HG03097 (cell line): ENCODE results near the gene CPN2.

Experiments
- ATAC-seq: cut with Tn5 transposase; IDR thresholded peaks from one replicate; pipeline ENCODE4 v1.9.1; 2021; ENCODE audit not compliant: unreplicated experiment, low FRiP score

CPN2 gene

DNA sequence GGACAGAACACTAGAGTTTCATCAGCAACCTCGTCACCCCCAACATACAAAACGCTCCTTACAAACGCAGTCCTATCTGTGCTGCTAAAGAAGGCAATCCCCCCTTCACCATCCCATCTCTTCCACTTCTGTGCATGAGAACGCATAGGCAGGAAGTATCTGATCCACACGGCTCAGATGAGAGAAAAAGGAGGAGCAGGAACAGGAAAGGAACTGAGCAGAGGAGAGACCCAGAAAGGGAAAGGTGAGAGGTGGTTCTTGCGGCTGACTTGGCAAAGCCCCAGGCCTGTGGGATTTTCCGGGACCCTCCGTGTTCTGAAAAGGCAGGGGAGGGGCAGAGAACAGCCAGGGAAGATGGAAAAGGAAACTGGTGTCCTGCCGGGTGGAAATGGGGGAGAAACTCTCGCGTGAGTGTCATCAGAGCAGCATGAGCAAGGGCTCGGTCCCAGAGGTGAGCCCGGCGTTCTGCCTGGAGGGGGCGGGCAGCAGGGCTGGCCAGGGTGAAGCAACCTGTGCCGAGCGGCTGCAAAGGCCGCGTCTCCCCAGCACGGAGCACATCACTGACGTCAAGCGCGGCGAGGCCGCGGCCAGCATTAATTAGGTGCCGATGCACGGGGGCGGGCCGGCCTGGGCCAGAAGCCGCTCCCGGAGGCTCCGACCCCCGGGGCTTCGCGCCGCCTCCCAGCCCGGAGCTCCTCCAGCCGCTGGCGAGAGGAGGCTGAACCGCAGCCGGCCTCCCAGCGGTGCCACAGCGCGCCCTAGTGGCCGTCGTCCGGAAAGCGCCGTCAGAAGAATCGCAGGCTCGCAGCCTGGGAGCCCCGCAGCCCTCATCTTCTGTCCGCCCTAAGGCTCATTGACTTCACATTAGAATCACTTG is 35.8 kb downstream of the CPN2 start:
- ATAC-seq = peak; percentile 75

DNA sequence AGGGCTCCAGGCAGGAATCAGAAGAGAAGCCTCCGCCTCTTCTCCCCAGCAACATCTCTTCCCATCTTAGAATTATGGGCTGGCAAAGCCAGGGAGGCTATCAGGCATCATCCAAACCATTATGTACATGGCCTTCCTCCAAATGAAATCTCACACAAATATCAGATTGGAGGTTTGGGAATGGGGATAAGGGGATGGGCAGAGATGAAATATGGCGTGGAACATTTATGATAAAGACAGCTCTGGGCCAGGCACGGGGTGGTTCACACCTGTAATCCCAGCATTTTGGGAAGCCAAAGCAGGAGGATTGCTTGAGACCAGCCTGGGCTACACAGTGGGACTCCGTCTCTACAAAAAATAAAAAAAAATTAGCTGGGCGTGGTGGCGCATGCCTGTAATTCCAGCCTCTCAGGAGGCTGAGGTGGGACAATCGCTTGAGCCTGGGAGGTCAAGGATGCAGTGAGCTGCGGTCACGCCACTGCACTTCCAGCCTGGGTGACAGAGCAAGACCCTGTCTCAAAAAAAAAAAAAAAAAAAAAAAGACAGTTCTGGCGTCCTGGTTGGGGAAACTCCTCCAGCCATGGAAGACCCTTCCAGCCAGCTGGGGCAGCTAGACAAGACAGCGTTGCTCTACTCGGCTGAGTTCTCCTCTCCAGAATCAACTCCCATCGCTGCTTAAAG is 36.6 kb downstream of the CPN2 start:
- no peak for ATAC-seq

GRCh38 chr3:194313560-194314387 is 37.4 kb downstream of the CPN2 start:
- ATAC-seq = no peak

- no peak for ATAC-seq
Observed at GRCh38 chr3:194312743-194313281, 38.3 kb downstream of the CPN2 start.

GRCh38 chr3:194312186-194312742 is 38.9 kb downstream of the CPN2 start:
- no peak for ATAC-seq

DNA sequence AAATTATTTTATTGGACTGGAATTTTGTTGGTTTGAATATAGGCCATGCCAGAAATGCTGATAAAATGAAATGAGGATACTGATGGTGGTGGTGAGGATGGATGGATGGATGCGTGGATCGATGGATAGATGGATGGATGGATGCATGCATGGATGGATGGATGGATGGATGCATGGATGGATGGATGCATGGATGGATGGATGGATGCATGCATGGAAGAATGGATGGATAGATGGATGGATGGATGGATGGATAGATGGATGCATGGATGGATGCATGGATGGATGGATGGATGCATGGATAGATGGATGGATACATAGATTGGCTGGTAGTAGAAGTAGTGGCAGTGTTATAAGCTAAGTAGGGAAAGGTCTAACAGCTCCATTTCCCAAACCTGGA is 40.1 kb downstream of the CPN2 start:
- no peak for ATAC-seq

DNA sequence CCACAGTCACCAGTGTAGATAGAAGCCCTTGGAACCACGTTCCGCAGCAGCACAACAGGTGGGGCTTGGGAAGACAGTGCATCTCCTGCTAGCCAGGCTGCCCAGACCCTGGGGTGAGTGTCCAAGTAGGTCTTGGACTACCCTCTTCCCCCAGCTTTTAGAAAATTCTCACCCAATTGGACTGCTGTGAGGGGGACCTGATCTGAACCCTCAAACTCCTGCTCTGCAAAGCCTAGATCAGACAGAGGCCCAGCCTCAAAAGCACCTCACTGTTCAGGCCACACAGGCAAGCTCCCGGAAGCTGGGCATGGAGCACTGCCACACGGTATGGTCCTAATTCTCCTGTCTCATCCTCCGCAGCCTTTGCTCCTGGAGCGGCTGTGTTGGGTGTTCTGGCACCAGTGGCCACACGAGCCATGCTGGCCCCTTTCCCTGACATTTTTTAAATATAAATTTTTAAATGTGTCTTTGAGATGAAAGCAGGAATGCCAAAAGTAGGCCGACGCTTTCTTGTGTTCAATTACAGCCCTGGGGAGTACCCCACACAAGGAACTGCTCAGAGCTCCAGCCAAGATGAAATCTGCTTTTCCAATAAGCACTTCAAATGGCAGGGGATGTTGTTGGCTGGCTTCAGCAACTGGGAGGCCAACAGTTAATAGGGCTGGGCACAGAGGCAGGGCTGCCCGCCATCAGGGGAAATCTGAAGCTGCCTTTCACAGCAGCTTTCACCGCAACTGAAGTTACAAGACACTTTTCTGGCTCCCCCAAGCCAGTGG is 40.9 kb downstream of the CPN2 start:
- ATAC-seq = no peak

GRCh38 chr3:194308601-194309449 is 42.3 kb downstream of the CPN2 start:
- ATAC-seq = no peak

DNA sequence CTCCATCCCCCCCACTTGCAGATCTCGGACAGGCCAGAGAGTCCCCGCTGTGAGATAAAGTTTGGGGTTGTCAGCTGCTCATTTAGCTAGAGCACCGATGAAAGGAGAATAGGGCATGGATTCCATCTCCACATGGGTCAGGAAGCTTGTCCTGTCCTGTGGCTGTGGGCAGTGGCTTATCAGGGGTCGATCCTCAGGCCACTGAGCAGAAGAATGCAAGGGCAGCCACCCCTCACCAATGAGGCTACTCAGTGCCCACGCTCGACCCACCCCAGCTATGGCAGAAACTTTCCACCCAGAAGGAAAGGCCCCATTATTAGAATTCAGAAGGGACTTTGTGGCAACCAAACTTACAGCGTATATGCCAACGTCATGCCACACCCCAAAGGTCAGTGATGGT is 43.3 kb downstream of the CPN2 start:
- no peak for ATAC-seq

GRCh38 chr3:194306771-194307640 is 44.1 kb downstream of the CPN2 start:
- peak; percentile 42 for ATAC-seq

DNA sequence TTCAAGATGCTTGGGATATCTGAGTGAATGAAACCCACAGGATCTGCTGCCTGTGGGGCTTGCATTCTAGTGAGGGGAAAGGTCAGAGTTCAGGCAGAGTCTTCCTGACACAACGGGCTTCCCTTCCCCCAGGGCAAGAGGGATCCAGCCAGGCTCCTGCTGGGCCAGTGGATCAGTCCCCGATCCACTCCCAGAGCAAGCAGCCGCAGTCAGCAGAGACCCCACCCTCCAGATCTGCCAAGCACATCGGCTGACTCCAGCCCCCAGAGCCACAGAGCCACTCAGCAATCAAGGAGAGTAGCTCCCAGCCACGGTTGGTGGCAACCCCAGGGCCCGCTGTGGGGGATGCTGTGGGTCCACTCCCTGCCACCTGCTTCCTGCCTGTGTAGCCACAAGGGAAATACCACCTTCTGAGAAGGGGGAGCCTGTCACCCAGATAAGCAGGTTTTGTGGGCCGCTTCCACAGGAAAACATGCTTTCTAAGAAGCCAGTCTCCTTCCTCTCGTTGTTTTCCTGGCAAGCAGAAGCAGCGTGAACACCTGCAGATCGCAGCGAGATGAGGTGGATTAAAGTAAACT is 44.9 kb downstream of the CPN2 start:
- ATAC-seq = peak; percentile 42

- no peak for ATAC-seq
Observed at GRCh38 chr3:194305356-194306108, 45.6 kb downstream of the CPN2 start.

GRCh38 chr3:194304186-194304917 is 46.8 kb downstream of the CPN2 start:
- ATAC-seq = no peak

GRCh38 chr3:194303749-194304148 is 47.4 kb downstream of the CPN2 start:
- ATAC-seq = no peak

DNA sequence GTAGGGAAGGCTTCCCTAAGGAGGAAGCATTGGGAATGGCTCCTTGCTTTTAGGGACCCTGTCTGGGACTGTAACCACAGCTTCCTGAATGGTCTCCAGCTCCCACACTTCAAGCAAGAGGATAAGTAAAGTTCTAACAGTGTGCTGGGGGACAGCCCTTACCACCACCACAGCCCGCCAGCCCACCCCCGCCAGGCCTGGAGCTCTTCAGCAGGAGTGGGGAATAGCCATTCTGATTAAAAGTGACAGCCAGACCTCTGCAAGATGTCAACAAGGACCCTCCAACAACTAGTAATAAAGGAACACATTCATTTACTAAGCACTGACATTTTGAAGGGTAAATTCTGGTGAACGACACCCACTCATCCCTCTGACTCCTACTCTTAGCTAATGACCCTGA is 49.4 kb downstream of the CPN2 start:
- ATAC-seq = no peak

GRCh38 chr3:194300936-194301335 is 50.2 kb downstream of the CPN2 start:
- no peak for ATAC-seq
